Stimulated activated CD8-positive, alpha-beta memory T cell treated with anti-CD3 and anti-CD28 coated beads, Interleukin-7, amount 100 ng/mL, for 48 hours (primary cell): ENCODE results near the gene CCN6.
"Not testable (repeated sequence)": the region's sequence is repeated elsewhere in the genome, so short reads cannot be mapped to it uniquely, and the experiment has no call there.

Experiments
- DNase-seq, 2 donors: peaks; one replicate each; pipeline ENCODE4 v3.0.0-alpha.2; 2020; ENCODE audit warnings: low read depth in 1 of 2; ENCODE audit errors: extremely low read depth in 1 of 2

The CCN6 gene

GRCh38 chr6:112049026-112049799, 4.7 kb upstream of the CCN6 start:
- DNase-seq: no peak

DNA sequence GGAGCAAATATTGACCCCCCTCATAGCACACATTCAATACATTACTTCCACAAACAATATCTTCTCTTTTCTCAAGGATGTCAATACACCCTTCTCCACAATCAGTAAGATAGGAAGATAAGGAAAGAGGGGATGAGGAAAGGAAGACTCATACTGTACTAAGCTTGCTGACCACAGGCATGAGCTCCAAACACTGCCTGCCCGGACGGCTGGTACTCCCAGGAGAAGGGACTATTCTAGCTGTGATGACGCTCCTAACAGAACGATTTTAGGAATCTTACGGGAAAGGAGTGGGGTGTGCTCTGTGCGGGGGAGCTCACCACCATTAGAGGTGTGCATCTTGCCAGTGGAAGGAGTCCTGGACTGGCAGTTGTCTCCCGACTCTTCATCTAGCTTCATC, 3.9 kb upstream of the CCN6 start:
- DNase-seq: no peak

DNA sequence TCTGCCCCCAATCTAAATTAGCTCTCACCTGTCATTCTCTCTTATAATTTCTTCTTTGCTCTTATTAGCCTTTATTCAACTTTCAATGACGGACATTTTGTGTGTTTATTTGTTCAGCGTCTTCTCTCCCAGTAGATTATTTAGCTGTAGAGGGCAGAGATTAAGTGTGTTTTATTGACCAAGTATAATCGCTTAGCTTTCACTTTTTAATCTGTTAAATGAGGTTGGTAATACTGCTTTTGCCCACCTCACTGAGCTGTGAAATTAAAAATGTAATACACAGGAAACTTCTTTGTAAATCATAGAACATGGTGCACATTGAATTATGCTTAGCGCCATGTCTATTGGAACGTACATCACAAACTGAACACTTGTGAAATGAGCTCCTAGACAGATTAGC, 3.5 kb upstream of the CCN6 start:
- no peak for DNase-seq

DNA sequence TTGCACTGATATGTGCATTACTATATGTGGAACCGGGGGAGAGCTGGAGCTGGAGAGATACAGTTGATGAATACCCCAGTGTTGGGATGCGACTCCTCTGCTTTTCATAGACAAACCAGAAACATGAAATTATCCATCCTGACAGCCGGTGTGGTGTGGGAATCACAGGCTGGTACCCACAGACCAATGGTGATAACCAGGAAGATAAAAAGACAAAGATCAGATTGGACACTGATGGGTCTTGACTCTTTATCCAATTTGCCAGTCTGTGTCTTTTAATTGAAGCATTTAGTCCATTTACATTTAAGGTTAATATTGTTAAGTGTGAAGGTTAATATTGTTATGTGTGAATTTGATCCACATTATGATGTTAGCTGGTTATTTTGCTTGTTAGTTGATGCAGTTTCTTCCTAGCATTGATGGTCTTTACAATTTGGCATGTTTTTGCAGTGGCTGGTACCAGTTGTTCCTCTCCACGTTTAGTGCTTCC, 2.6 kb upstream of the CCN6 start:
- not testable (repeated sequence) for DNase-seq

DNA sequence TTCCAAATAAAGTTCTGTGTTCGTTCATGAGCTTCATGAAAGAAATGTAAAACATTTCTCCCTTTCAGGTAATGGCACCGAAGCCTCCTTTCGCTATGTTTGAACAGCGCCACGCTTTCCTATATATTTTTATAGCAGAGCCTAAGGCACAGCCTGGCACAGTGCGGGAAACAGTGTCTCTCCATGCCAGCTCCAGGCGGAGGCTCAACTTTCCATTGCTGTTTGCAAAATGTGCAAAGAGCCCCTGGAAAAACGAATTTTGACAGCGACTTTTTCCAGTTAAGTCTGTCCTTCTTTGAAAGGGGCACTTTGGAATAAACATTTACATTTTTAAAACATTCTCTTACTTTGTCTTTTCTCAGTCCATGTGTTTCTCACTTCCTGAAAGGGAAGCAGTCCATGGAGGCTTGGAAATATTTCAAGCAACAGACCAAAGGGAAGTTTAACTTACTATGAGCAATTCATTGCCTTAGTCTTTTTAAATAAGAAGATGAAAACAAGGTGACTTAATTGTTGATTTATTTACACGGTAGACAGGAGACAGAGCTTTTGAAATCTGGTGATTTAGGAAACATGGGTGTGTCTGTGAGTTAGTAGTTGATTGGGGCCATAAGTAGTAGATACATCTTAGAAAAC, 769 bp downstream of the CCN6 start:
- DNase-seq: no peak

DNA sequence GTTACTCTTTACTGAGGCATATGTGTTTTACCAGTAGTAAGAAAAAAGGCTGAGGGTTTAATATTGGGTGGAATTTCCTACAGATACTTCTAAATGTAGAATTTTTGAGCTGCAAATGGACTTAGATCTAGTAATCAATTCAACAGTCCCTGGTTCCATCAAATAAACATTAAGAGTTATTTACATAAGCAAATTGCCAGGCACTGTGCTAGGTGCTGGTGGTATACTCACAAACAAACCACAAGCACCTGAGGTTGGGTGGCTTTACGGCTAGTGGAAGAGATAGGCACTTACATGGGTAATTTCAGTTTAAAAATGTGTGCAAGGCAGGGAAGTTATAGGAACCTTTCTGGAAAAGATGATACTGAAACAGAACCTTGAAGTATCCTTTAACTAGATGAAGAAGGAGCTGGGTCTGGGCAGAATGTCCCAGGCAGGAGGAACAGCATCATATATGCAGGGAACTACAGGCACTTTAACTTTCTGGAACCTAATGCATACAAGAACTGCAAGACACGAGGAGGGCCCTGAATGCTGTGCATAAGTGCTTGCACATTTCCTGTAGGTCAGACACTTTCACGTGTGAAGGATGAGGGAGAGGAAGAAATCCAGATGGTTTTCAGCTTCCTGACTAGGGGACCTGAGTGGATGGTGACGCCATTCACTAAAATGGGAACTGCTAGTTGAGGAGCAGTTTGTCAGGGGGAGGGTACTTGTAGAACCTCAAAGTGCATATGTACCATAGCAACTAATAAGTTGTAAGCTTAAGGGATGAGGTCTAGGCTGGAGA, 4.5 kb downstream of the CCN6 start:
- no peak for DNase-seq

GRCh38 chr6:112061605-112062004, 7.7 kb downstream of the CCN6 start:
- no peak for DNase-seq

DNA sequence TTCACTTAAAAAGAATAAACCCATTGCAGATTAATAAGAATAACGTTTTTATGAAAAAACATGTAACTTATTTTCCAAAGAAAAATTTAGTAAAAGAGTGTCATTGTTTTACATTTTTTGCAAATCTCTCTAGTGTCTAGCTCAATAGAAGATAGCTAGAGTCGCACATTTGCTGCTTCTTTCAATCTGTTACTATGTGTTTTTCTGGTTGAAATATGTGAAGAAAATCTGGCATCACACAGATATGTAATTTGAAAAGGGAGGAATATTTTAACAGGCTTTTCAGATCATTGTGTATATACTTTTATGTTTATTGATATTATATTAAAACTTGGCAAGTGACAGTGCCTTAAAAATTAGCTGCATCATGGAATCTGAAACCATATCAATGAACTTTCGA, 9.1 kb downstream of the CCN6 start:
- no peak for DNase-seq

DNA sequence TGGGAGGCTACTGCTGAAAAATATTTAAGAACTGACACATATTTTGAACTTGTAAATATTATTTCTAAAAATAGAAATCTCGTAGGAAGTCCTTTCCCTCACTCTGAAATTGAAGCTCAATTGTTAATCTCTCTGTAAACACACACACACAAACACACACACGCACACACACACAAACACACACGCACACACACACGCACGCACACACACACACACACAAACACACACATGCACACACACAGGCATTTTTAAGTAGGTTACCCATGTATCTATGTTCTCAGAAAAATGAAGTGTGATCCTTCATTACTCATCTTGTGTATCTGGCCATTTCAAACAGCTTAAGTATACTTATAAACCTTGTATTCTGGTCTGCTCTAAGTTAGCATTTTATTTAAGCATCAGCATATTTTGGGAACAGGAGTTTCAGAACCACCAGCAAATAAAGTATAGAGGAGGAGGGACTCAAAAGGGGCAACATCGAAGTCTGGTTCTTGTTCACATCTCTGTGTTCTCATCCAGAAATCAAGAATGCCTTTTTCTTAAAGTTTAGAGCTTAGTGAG, 11.6 kb downstream of the CCN6 start:
- DNase-seq: no peak

DNA sequence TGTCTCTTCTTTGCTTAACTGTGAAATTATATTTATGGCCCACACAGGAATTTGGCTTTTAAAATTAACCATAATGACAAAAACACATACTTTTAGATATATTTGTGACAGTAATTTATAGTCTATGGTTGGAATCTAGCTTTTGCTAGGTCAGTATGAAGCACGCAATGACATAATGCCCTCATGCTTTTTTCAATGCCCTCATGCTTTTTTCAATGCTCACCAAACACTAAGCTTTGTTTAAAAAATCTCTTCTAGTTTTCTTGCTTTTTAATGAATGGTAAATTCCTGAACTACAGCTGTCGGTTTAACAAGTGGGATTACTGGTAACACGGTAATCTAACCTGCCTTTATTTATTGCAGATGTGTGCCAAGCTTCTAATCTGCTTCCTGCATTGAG, 12.7 kb downstream of the CCN6 start:
- no peak for DNase-seq

GRCh38 chr6:112081569-112081968, 27.7 kb downstream of the CCN6 start:
- no peak for DNase-seq

- DNase-seq: no peak
Observed at GRCh38 chr6:112085286-112086065, 31.6 kb downstream of the CCN6 start.

DNA sequence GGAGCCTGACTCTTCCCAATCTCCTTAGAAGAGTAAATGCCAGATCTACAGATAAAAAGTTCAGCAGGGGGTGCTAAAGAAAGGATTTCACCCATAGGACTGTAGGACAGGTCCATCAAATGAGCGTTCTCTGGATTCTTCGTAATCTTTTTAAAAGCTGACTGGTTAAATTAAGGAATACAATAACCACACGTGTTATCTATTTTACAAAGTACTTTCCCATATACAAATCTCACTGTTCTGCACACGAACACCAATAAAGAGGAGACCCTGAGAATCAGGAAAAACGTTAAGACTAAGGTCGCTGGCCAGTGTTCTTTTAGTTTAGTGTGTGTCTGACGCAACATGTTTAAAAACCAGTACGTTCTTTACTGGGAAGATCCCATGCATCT, 32.8 kb downstream of the CCN6 start:
- DNase-seq: no peak

DNA sequence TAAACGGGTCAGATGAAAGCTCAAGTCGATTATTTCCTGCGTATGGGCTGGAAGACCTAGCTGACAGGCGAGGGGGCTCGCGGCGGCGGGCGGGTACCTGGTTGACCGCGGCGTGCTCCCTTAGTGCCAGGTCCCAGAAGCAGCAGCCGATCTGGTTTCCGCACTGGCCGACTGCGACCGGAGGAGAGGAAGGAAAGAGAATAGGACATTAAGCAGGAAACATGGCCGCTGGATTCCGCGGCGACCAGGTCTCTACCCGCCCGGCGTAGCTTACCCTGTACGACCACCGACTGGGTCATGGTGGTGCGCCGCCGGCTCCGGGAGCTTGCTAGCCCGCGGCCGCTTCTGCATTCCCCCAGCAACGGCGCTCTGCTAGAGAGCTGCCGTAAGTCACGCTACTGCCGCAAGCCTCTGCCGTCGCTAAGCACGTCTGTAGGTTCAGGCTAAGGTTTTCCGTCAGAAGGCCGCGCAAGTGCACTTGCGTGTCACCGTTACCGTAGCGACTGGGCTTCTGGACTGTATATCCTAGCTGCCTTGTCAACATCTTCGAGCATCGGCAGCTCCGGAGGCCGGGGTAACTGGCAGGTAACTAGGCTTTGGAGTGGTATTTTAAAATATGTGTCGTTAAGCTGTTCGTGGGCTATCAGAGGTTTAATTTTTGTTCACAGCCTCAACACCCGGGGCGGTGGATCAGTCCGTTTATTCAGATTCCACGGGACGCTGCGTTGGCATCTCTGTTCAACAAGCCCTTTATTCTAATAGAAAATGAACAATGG, 33.4 kb downstream of the CCN6 start, which contains the start of the genes FAM229B and TUBE1:
Gene FAM229B, plus strand, starts transcription at position 456 of the 776 bp plus-strand sequence. CDS start 11,693 bp downstream, outside the sequence.
Gene TUBE1, minus strand, starts transcription at position 347 of the 776 bp plus-strand sequence. Its CDS starts 48 bp downstream, at position 299.
- DNase-seq: peak; percentile 72 to 88

DNA sequence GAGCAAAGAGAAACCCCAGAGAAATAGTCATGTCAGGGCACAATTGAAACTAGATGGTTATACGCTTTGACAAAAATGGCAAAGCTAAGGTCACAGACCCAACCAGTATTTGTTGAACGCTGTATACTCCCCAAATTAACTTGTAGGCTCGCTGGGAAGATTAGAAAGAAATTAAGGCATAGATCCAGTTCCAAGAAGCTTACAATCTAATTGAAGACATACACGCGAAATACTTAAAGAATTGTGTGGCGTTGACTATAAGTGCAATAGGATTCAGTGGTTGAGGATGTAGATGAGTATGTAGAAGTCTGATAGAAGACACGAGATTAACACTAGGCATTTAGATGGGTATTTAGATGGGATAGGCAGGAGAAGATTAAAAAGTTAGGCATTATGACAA, 34.0 kb downstream of the CCN6 start:
- DNase-seq: no peak

DNA sequence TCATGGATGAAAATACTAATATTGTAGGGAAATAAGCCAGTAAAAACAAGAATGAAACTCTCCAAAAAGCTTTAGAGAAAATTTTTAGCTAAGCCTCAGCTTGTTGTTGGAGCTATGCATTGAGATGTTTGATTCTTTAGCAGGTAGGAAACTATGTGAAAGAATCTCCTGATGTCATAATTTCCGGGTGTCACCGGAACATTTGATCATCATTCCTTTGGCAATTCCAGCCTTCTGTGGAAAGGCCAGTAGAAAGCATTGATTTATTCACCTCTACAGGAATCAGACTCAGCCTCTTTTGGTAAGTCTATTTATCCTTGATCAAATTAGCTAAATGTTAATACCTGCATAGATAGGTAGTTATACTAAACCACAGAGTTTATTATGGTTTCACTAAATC, 43.0 kb downstream of the CCN6 start:
- no peak for DNase-seq

GRCh38 chr6:112100561-112100960, 46.7 kb downstream of the CCN6 start:
- no peak for DNase-seq

- not testable (repeated sequence) for DNase-seq
Observed at GRCh38 chr6:112106026-112106425, 52.1 kb downstream of the CCN6 start.

DNA sequence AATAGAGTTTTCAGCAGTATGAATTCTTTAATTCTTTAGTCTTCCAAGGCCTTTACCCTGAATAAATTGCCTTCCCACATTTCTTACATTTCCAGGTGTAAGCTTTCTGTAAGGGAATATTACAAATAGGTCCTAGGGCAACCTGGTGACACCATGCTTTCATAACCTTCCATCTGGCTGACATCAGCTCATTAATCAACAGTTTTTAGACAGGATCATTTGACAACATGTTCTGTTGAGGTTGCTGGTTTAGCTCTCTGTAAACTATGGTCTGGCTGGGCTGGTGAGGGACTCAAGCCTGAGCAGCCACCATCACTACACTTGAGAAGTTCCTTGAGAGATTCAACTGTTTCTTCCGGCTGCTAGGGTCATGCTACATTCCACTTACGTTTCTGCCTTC, 52.7 kb downstream of the CCN6 start:
- no peak for DNase-seq

GRCh38 chr6:112109262-112109661, 55.4 kb downstream of the CCN6 start:
- DNase-seq: no peak
